Measurements from ENCODE around the gene PTPRN2. TPM values are rescaled to one million over a fixed set of nuclear protein-coding genes. Genes with fewer than 3 reads are reported as not detected.

Gene PTPRN2
- total RNA-seq, 4 donors from 2014 or later = 6.6 to 10.7 (median 8.2) TPM

- 82 to 84% methylated on average over 28 of the region's 28 CpGs for WGBS, 2 donors
- no peaks in the 10 kb centered on the region for H3K36me3 ChIP-seq
- H3K4me3 ChIP-seq = no peak overlapping the region
Observed at GRCh38 chr7:158321056-158321700, 266.4 kb downstream of the PTPRN2 start.

GRCh38 chr7:158320328-158320727, 267.3 kb downstream of the PTPRN2 start:
- 85 to 89% methylated on average over 26 of the region's 27 CpGs for WGBS, 2 donors
- Histone ChIP-seq H3K9me3 (no peaks in the 10 kb centered on the region), H3K27ac (no peak overlapping the region), H3K27me3 (no peaks in the 10 kb centered on the region), H3K4me3 (no peak overlapping the region), H3K4me1 (peaks cover 0 to 8% (median 0%) of the 10 kb centered on the region in 4 donors), H3K36me3 (no peaks in the 10 kb centered on the region)
- no peak for DNase-seq (ENCODE audit: low spot score in 2 of 2)
- TF ChIP-seq CTCF (IDR thresholded peaks at IDR 0.05) (no peak), EP300 (IDR thresholded peaks at IDR 0.05) (no peak), POLR2A (IDR thresholded peaks at IDR 0.05) (no peak)

More at GRCh38 chr7:158321056-158321700, 266.4 kb downstream of the PTPRN2 start:
- H3K27ac ChIP-seq = no peak overlapping the region
- DNase-seq (ENCODE audit: low spot score in 2 of 2) = no peak
- H3K27me3 ChIP-seq = no peaks in the 10 kb centered on the region
- H3K4me1 ChIP-seq = peaks cover 0 to 8% (median 0%) of the 10 kb centered on the region in 4 donors
- TF ChIP-seq POLR2A (IDR thresholded peaks at IDR 0.05) (no peak), EP300 (IDR thresholded peaks at IDR 0.05) (no peak), CTCF (IDR thresholded peaks at IDR 0.05) (no peak)
- H3K9me3 ChIP-seq = no peaks in the 10 kb centered on the region

GRCh38 chr7:158318511-158318913, 269.1 kb downstream of the PTPRN2 start:
- TF ChIP-seq EP300 (IDR thresholded peaks at IDR 0.05) (no peak), POLR2A (IDR thresholded peaks at IDR 0.05) (no peak)
- Histone ChIP-seq H3K4me1 (peaks cover 0 to 8% (median 0%) of the 10 kb centered on the region in 4 donors), H3K9me3 (peaks cover 0 to 3% (median 0%) of the 10 kb centered on the region in 4 donors), H3K4me3 (no peak overlapping the region), H3K27me3 (no peaks in the 10 kb centered on the region), H3K36me3 (no peaks in the 10 kb centered on the region), H3K27ac (no peak overlapping the region)
- DNase-seq (ENCODE audit: low spot score in 2 of 2) = no peak
- WGBS, 2 donors = 90 to 93% methylated on average over 10 to 17 of the region's 22 CpGs

GRCh38 chr7:158317238-158318205, 270.1 kb downstream of the PTPRN2 start:
- 21 to 25% methylated on average over 30 to 55 of the region's 59 CpGs for WGBS, 2 donors
- Histone ChIP-seq H3K4me1 (peaks cover 0 to 8% (median 0%) of the 10 kb centered on the region in 4 donors), H3K9me3 (peaks cover 0 to 3% (median 0%) of the 10 kb centered on the region in 4 donors), H3K27me3 (no peaks in the 10 kb centered on the region), H3K27ac (peak overlapping the region in 1 of 4 donors; percentile 9), H3K36me3 (no peaks in the 10 kb centered on the region), H3K4me3 (peak overlapping the region in 1 of 4 donors; percentile 28)
- no peak for TF ChIP-seq POLR2A (IDR thresholded peaks at IDR 0.05)
- no peak for DNase-seq (ENCODE audit: low spot score in 2 of 2)

GRCh38 chr7:158316466-158317031, 271.1 kb downstream of the PTPRN2 start:
- Histone ChIP-seq H3K4me1 (peaks cover 0 to 8% (median 0%) of the 10 kb centered on the region in 4 donors), H3K36me3 (no peaks in the 10 kb centered on the region), H3K9me3 (peaks cover 0 to 3% (median 0%) of the 10 kb centered on the region in 4 donors), H3K27ac (no peak overlapping the region), H3K27me3 (no peaks in the 10 kb centered on the region), H3K4me3 (no peak overlapping the region)
- DNase-seq (ENCODE audit: low spot score in 2 of 2) = no peak
- TF ChIP-seq CTCF (IDR thresholded peaks at IDR 0.05) (no peak), EP300 (IDR thresholded peaks at IDR 0.05) (no peak), POLR2A (IDR thresholded peaks at IDR 0.05) (no peak)
- 97% methylated on average over 35 of the region's 35 CpGs for WGBS, 2 donors
